Activated CD4-positive, alpha-beta T cell treated with anti-CD3 and anti-CD28 coated beads for 36 hours (primary cell): ENCODE data around the gene TYSND1. TPM values are rescaled to one million over a fixed set of nuclear protein-coding genes. Genes with fewer than 3 reads are reported as not detected.
A peak's percentile ranks its signal among the peaks of the same experiment; 100 is the strongest.
"Not testable (repeated sequence)": the region's sequence is repeated elsewhere in the genome, so short reads cannot be mapped to it uniquely, and the experiment has no call there.

ENCODE experiments used
- ATAC-seq: fragments of 200-7000 bp; cut with Tn5 transposase; one replicate; pipeline ENCODE4 v1.10.0; 2021; ENCODE audit warnings: mild to moderate bottlenecking, moderate library complexity
- CTCF ChIA-PET: fragments of 350-600 bp; sonication (Branson Sonifier 250); formaldehyde crosslinking; loops from one replicate; lab custom pipeline; 2021; ENCODE audit warnings: antibody characterized with exemption; lab: Charles Lee
- POLR2A ChIA-PET: fragments of 350-600 bp; sonication (Branson Sonifier 250); formaldehyde crosslinking; loops from one replicate; lab custom pipeline; 2021; ENCODE audit warnings: antibody characterized with exemption, inconsistent platforms; lab: Charles Lee
- DNase-seq: peaks from one replicate; pipeline ENCODE4 v3.0.0-alpha.2; 2020
- H3K27ac Mint-ChIP-seq: one replicate; pipeline ENCODE4 v1.8.0; 2021; ENCODE audit warnings: mixed read lengths
- H3K27me3 Mint-ChIP-seq: one replicate; pipeline ENCODE4 v1.8.0; 2021; ENCODE audit warnings: mixed read lengths
- H3K36me3 Mint-ChIP-seq: one replicate; pipeline ENCODE4 v1.8.0; 2021; ENCODE audit warnings: low read depth, mixed read lengths
- H3K4me1 Mint-ChIP-seq: one replicate; pipeline ENCODE4 v1.8.0; 2021; ENCODE audit warnings: mixed read lengths
- H3K4me3 Mint-ChIP-seq: one replicate; pipeline ENCODE4 v1.8.0; 2021; ENCODE audit warnings: mild to moderate bottlenecking, moderate library complexity, mixed read lengths
- H3K9me3 Mint-ChIP-seq: one replicate; pipeline ENCODE4 v1.8.0; 2021; ENCODE audit warnings: low read depth, mixed read lengths
- intact Hi-C, 2 experiments: fragments of 100-400 bp; cut with DNase I in 1 of 2; cut with micrococcal nuclease in 1 of 2; formaldehyde crosslinking; loops; one replicate each; pipeline versions ENCODE4 v1.14.2 to v1.15.1; 2022 to 2024; cut with DNase I, micrococcal nuclease
- total RNA-seq, 2 experiments: library from RNA; stranded (reverse); gene quantifications; one replicate each; pipeline ENCODE4 v1.2.3, GENCODE V29; 2021

Gene TYSND1
- total RNA-seq, 2 experiments from 2014 or later, result 11.5 to 14.9 TPM

DNA sequence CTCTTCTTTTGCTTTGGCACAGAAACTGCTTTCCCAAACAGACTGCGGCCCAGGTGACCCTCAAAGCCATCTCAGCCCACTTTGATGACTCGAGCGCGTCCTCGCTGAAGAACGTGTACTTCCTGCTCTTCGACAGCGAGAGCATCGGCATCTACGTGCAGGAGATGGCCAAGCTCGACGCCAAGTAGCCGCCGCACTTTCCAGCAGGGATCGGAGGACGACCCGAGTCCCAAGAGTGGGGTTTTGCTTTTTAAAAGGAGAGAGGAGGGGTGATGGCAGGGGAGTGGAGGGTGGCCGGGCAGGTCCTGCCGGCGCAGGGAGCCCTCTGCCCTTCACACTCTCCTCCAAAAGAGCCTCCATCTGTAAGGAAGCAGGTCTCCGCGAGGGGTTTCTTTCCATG, 35.0 kb downstream of the TYSND1 start:
- Mint-ChIP-seq H3K27me3 (no peaks in the 10 kb centered on the region), H3K4me1 (peaks cover 6% of the 10 kb centered on the region), H3K9me3 (no peaks in the 10 kb centered on the region), H3K4me3 (no peak overlapping the region), H3K36me3 (peaks cover 3% of the 10 kb centered on the region), H3K27ac (no peak overlapping the region)
- ATAC-seq (no peak), DNase-seq (no peak)
- ChIA-PET POLR2A (no interaction called here), CTCF (no interaction called here)
- intact Hi-C loops, result no loop called here

DNA sequence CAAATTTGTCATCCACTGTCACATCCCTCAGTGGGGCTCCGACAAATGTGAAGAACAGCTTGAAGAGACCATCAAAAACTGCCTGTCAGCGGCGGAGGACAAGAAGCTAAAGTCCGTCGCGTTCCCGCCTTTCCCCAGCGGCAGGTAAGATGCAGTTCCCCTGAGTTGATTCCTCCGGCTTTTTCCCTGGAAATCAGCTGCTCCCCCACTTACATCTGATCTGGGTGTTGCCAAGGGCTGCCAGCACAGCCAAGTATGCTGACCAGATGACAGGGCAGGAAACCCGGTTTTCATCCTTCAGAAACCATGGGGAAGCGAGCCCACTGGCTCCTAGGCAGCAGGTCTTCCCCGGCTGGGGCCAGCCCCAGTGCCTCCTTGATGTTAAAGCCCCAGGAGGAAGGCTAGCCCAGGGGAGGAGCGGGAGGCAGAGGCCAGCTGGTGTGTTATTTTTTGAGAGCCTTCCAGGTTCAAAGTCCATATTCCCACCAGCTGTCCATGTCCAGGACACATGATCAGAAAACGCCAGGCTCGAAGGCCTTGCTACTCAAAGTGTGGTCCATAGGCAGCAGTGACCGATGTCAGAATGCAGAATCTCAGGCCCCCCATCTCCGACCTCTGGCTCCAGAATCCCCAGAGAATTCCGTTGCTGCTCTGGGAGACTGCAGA, 37.3 kb downstream of the TYSND1 start:
- Mint-ChIP-seq H3K4me3 (no peak overlapping the region), H3K36me3 (peaks cover 3% of the 10 kb centered on the region), H3K27ac (no peak overlapping the region), H3K27me3 (no peaks in the 10 kb centered on the region), H3K4me1 (peaks cover 2% of the 10 kb centered on the region), H3K9me3 (no peaks in the 10 kb centered on the region)
- DNase-seq, result no peak
- ATAC-seq, result no peak
- CTCF ChIA-PET, result interaction anchor here (0.5 to 1.3 kb wide), 7 partner anchors 8 to 171 kb away, joined by 3 to 5 read pairs (median 3); no protein-coding TSS in a partner anchor
- intact Hi-C loops, result no loop called here
- POLR2A ChIA-PET, result no interaction called here

DNA sequence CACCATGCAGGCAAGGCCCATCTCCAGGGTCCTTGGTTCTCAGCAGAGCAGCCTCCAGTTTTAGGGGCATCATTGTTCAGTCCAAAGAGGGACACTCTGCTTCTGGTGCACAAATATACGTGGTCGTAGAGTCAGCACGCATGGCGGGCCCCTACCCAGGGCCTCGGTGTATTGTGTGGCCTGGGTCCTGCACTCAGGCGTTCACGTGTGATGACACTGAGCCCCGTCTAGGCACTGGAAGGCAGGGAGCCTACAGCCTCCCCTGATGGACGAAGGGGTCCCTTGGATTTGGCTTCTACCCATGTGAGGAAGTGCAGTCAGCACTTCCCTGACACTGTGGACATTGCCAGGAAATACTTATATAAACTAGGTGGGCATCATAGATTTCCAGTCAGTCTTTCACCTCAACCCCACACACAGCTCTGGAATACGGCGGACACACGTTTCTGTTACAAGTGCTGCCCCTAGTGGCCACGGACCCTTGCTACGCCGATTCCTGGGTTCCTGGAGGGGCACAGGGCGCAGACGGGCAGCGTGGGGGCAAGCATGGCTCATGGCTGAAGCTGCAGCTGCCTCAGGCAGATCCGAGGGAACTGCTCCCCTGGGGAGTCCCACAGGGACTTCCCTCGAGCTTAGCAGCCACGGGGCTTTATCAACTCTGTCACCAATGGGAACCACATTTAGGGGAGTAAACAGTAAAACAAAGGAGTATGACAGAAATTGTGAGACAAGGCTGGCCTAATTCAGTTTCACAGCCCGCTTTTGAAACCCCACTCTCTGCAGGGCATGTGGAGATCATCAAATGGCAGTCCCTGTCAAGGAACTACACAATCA, 39.3 kb downstream of the TYSND1 start:
- no peaks in the 10 kb centered on the region for H3K27me3 Mint-ChIP-seq
- CTCF ChIA-PET, result interaction anchor here (0.7 to 1.9 kb wide), 4 partner anchors 9 to 472 kb away, joined by 3 to 10 read pairs (median 7); no protein-coding TSS in a partner anchor
- no peaks in the 10 kb centered on the region for H3K9me3 Mint-ChIP-seq
- H3K4me1 Mint-ChIP-seq, result peaks cover 2% of the 10 kb centered on the region
- ATAC-seq, result peak; percentile 23
- POLR2A ChIA-PET, result no interaction called here
- no peak overlapping the region for H3K27ac Mint-ChIP-seq
- DNase-seq, result peak; percentile 46
- H3K4me3 Mint-ChIP-seq, result no peak overlapping the region
- intact Hi-C loops, result no loop called here
- H3K36me3 Mint-ChIP-seq, result no peaks in the 10 kb centered on the region

DNA sequence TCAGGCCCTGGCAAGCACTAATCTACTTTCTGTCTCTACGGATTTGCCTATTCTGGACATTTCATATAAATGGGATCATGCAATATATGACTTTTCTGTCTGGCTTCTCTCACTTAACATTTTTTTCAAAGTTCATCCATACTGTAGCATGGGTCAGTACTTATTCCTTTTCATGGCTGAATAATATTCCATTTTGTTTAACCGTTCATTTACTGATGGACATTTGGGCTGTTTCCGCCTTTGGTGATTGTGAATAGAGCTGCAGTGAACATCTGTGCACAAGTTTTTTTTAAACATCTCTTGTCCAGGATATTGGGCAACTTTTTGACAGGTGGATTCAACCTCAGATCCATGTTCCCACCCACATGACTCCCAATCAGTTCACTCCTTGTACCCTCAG, 44.8 kb downstream of the TYSND1 start:
- Mint-ChIP-seq H3K27me3 (no peaks in the 10 kb centered on the region), H3K36me3 (peaks cover 2% of the 10 kb centered on the region), H3K4me3 (no peak overlapping the region), H3K27ac (no peak overlapping the region), H3K9me3 (no peaks in the 10 kb centered on the region), H3K4me1 (no peaks in the 10 kb centered on the region)
- POLR2A ChIA-PET, result no interaction called here
- intact Hi-C loops, result no loop called here
- CTCF ChIA-PET, result interaction anchor here (0.6 kb wide), 1 partner anchor 8 kb away, joined by 3 read pairs; no protein-coding TSS in a partner anchor
- DNase-seq, result no peak
- no peak for ATAC-seq

DNA sequence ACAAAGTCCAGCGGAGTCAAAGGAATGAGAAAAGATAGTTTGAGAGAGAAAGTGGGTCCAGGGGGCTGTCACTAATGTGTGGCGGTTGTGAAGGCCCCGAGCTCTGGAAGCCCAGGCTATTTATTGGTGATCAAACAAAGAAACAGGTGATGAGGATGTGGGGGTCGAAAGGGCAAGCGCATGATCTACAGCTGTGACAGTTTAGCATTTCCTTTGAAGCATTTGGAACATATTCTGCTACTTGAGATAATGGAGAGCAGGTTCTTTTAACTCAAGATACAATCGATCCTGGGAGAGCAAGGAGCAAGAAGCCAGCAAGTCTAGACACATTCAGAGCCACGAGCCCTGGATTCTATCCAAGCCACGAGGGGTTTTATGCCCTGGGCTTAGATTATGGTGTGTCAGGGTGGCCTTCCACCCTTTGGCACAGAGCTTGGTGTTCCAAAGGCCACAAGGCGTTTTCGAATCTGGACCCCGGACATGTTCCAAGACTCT, 45.4 kb downstream of the TYSND1 start:
- H3K27ac Mint-ChIP-seq, intact Hi-C loops, H3K27me3 Mint-ChIP-seq, H3K4me1 Mint-ChIP-seq, H3K9me3 Mint-ChIP-seq, ATAC-seq, H3K36me3 Mint-ChIP-seq, H3K4me3 Mint-ChIP-seq, POLR2A ChIA-PET, DNase-seq: not testable (repeated sequence)
- CTCF ChIA-PET, result interaction anchor here (0.6 kb wide), 2 partner anchors 8 to 361 kb away, joined by 3 read pairs; no protein-coding TSS in a partner anchor

DNA sequence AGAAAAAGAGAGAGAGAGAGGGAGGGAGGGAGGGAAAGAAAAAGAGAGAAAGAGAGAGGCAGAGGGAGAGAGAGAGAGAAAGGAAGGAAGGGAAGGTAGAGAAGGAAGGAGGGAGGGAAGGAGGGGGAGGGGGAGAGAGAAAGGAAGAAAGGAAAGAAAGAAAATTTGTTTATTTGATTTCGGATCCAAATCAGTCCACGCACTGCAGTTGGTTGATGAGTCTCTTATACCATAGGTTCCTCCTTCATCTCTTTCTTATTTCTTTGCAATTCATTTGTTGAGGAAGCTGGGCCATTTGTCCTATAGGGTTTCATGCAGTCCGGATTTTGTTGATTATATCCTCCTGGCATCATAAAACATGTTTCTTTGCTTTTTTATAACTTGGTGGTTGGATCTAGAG, 48.2 kb downstream of the TYSND1 start:
- Mint-ChIP-seq H3K9me3 (no peaks in the 10 kb centered on the region), H3K4me1 (peaks cover 17% of the 10 kb centered on the region), H3K4me3 (no peak overlapping the region), H3K27ac (no peak overlapping the region), H3K27me3 (no peaks in the 10 kb centered on the region), H3K36me3 (peaks cover 8% of the 10 kb centered on the region)
- POLR2A ChIA-PET, result no interaction called here
- intact Hi-C loops, result no loop called here
- CTCF ChIA-PET, result interaction anchor here (0.6 to 0.9 kb wide), 2 partner anchors 10 to 267 kb away, joined by 3 to 5 read pairs; no protein-coding TSS in a partner anchor
- no peak for DNase-seq
- ATAC-seq, result no peak

DNA sequence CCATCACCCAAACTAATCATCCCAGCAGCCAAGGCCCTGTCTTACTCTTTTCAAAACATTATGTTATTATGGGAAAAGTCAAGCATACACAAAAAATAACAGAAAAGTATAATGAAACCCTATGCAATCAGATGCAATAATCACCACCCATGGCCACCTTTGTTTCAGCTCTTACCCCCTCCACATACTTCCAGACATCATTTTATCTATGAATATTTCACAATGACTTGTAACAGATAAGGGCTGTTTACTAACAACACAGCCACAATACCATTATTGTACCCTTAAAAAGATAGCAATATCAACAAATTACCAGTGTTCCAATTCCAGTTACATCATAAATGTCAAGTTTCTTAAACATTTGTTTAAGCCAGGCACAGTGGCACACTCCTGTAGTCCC, 49.0 kb downstream of the TYSND1 start:
- ATAC-seq, result no peak

DNA sequence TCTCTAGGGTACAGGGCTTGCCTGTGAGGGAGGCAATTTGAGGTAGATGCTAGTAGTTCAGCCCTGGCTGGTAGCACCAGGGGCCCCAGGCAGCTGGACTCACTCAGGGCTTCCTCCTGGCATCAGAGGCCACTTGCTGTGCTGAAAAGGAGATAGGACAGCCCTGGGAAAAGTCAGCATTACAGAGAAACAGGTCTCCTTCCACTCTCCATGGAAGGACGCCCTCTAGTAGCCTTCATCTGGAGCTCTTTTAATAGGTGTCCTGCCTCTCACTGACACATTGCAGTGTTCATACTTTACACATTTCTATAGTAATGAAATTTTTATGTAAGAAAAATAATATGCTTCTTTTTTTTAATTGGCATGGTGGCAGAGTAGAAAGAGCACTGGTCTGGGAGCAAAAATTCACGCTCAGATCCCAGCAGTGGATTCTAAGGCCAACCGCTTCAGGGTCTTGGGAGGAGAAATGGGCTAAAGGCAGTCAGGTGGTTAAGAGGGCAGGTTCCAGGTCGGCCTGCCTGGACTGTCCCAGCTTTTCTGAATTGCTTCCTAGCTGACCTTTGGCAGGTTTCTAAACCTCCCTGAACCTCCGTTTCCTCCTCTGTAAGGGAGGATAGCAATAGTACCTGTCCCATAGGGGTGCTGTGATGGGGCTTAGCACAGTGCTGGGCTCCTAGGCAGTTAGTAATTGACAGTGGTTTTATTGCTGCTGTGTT, 49.6 kb downstream of the TYSND1 start:
- Mint-ChIP-seq H3K4me1 (peaks cover 30% of the 10 kb centered on the region), H3K36me3 (peaks cover 8% of the 10 kb centered on the region), H3K9me3 (no peaks in the 10 kb centered on the region), H3K27me3 (no peaks in the 10 kb centered on the region), H3K27ac (no peak overlapping the region), H3K4me3 (no peak overlapping the region)
- intact Hi-C loops, result no loop called here
- DNase-seq (no peak), ATAC-seq (no peak)
- ChIA-PET CTCF (interaction anchor here (0.6 to 4.7 kb wide), 7 partner anchors 10 to 325 kb away, joined by 3 to 37 read pairs (median 4); no protein-coding TSS in a partner anchor), POLR2A (no interaction called here)

More for the DNA sequence above, 49.0 kb downstream of the TYSND1 start:
- no peak for DNase-seq
- Mint-ChIP-seq H3K27ac (no peak overlapping the region), H3K9me3 (no peaks in the 10 kb centered on the region), H3K4me3 (no peak overlapping the region), H3K4me1 (peaks cover 24% of the 10 kb centered on the region), H3K27me3 (no peaks in the 10 kb centered on the region), H3K36me3 (peaks cover 8% of the 10 kb centered on the region)
- intact Hi-C loops, result no loop called here
- CTCF ChIA-PET, result interaction anchor here (0.9 to 1.9 kb wide), 2 partner anchors 10 to 267 kb away, joined by 5 read pairs; no protein-coding TSS in a partner anchor
- POLR2A ChIA-PET, result no interaction called here

DNA sequence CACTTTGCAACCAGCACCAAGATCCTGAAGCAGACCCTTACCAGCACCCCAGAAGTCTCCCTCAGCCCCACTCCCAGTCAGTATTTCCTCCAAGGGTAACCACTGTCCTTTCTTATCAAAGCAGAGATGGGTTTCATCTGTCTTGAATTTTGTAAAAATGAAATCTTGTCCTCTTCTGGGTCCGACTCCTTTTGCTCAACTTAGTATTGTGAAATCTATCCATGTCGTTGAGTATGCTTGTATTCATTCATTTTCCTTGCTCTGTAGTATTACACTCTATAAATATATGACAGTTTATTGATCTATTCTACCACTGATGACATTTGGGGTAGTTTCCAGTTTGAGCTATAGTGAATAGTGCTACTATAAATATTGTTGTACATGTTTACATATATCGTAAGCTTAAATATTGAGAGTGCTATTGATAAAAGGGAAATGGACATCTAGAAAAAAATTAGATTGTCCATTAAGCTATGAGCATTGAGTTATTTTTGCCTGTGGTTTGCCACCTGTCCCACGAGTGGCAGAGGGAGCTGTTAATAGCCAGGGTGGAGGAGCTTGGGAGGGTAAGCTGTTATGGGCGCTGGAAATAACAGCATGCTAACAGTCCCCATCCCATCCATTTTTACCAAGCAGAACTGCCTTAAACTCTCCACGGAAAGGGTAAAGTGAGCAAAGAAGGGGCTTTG, 50.3 kb downstream of the TYSND1 start:
- no peak overlapping the region for H3K27ac Mint-ChIP-seq
- H3K36me3 Mint-ChIP-seq, result peaks cover 6% of the 10 kb centered on the region
- no peak for DNase-seq
- no peaks in the 10 kb centered on the region for H3K9me3 Mint-ChIP-seq
- ChIA-PET POLR2A (no interaction called here), CTCF (interaction anchor here (0.5 to 4.7 kb wide), 10 partner anchors 8 to 665 kb away, joined by 3 to 37 read pairs (median 4); no protein-coding TSS in a partner anchor)
- no peak for ATAC-seq
- peaks cover 34% of the 10 kb centered on the region for H3K4me1 Mint-ChIP-seq
- intact Hi-C loops, result no loop called here
- no peak overlapping the region for H3K4me3 Mint-ChIP-seq
- no peaks in the 10 kb centered on the region for H3K27me3 Mint-ChIP-seq

DNA sequence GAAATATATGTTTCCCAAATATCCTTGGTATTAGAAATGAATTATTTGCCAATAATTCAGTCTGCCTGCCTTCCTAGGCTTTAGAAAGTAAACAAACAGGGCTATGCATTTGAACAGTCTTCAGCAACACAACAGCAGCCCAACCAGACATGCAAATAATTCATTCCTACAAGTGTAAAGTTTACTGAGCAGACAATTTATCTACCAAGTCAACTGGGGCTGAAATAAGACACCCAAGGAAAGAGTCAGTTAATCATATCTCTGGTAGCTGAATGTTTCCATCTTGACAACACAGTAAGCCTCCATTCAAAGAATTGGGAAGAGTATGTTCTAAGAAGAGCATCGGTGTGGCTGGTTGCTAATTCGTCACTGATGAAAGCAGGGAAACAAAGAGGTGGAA, 52.2 kb downstream of the TYSND1 start:
- Mint-ChIP-seq H3K27me3 (no peaks in the 10 kb centered on the region), H3K4me3 (no peak overlapping the region), H3K36me3 (peaks cover 6% of the 10 kb centered on the region), H3K4me1 (peaks cover 36% of the 10 kb centered on the region), H3K27ac (peak overlapping the region; percentile 33), H3K9me3 (no peaks in the 10 kb centered on the region)
- intact Hi-C loops, result no loop called here
- DNase-seq, result no peak
- ChIA-PET POLR2A (interaction anchor here (0.7 kb wide), 1 partner anchor 1176 kb away, joined by 3 read pairs; no protein-coding TSS in a partner anchor), CTCF (interaction anchor here (0.6 to 4.7 kb wide), 11 partner anchors 10 to 380 kb away, joined by 3 to 37 read pairs (median 5); partner anchors contain the start of gene TYSND1)
- no peak for ATAC-seq
